HG02588 (cell line): ENCODE measurements around the gene GPANK1.

Source experiments
- ATAC-seq: cut with Tn5 transposase; IDR thresholded peaks from one replicate; pipeline ENCODE4 v1.9.1; 2021; ENCODE audit warnings: mild to moderate bottlenecking, moderate library complexity; ENCODE audit not compliant: unreplicated experiment

The GPANK1 gene

DNA sequence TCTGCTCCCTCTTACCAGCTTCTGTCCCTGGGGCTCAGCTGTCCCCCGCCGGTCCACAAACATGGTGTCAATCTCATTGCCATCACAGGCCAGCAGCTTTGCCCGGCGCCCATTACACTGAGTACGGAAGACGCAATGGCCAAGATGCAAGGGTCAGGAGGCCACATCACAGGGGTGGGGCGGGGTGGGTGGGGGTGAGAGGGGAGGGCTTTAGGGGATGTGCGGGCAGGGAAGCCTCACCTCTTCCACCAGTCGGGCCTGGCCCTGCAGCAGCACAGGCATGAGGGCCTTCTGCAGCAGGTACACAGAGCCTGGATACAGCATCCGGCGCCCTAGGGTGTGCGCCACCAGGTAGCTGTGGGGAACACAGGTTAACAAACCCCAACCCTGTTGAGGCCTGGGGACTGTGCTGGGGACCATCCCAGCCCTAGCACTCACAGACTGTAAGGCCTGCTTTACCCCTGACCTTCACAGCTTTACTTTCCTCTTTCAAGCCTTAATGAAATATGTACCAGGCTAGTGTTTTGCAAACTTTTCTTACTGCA is 26.8 kb upstream of the GPANK1 start:
- no peak for ATAC-seq

DNA sequence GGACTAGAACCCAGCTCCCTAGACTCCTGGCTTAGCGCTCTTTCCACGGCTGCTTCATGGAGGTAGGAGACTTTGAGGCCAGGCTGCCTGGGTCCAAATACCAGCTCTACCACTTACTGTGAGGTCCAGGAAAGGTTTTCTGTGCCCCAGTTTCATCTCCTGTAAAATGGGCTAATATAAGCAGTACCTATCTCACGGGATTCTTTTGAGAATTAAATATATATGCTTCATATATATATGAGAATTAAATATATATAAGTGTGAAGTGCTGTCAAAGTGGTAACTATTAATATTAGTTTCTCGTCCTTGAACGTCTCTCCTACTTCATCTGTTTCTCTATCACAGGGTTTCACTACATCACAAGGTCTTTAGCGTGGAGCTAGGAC is 26.3 kb upstream of the GPANK1 start:
- ATAC-seq: no peak

DNA sequence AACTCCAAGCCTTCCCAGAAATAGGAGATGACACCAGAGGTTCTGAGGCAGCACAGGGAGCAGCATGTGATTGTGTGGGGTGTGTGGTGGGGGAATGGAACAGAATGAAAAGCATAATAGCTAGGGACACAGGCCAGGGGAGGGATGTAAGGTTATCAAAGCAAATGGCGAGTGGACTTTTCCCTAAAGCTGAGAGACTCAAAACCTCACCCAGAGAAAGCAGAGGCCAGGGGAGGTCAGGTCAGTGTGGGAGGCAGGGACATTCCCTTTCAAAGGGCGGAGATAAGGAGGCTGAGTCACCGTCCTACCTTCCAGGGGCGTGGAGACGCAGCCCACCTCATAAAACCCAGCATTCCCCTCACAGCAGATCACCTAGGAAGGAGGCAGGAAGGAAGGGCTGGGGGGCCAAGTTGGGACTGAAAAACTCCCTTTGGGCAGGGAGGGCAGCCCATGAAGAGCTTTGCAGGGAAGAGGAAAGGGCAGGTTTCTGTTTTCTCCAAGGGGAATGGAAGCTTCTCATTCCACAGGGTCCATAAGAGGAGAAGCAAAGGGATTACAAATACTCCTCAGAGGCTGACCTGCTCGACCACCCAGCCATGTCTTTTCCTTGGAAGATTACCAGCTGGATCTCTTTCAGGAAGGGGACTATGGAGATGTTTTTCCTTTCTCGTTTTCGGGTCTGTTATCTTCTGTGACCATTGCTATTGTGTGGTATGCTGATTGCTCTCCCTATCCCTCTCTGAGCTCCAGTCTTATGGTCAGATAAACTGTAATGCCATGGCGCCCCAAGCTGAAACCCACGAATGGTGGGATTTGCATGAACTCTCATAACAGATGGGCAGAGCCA is 25.7 kb upstream of the GPANK1 start:
- no peak for ATAC-seq

- ATAC-seq: no peak
Measured at GRCh38 chr6:31689249-31690110, 24.7 kb upstream of the GPANK1 start.

DNA sequence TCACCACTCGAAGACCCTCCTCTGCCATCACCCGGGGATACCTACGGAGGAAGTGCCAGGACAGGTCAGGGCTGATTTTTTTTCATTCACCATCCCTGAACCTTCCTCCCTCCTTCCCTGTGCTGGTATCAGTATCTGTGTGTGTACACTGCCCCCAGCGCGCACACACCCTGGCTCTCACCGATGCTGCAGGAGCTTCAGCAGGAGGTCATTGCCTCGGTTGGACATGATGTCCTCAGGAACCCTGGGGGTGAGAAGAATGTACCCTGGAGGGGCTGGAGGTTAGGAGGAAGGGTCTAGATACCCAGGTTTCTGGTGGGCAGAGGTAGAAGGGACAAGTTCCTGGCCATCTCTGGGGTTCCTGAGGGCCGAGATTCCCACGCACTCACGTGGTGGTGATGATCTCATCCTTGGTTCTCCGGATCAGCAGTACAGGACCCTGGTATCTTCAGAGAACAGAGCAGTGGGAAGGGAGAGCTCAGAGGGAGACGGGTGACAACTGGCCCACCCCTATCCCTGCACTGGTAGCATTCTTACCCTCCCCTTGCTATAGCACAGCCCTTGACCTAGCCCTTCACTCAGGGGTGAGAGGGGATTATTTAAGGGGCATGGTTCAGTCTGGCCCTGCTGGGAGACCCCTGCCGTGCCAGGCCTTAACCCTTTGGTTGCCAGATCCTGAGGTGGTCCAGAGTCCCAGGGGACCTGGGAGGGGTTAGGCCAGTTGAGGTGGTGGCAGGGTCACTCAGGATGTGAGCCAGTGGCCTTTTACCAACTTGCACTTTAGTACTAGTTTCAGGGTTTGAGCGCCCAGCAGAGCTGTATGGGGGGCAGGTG is 23.3 kb upstream of the GPANK1 start:
- no peak for ATAC-seq

- ATAC-seq: no peak
Measured at GRCh38 chr6:31687321-31687720, 22.5 kb upstream of the GPANK1 start.

DNA sequence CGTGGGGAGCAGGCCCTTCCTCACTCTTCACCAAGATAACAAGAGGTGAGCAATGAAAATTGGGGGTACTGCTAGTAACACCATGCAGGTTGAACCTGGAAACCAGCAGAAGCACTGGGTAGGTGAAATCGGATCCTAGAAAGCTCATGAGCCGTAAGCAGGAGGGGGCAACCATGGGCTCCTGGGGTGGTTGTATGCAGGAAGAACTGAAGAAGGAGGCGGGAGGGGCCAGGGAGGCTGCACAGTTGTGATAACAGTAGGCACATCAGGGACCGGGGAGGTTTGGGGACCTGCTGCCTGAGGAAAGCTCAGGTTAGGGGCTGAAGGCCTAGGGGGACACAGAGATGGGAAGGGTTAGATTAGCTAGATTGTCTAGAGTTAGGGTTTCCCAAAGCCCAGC is 21.7 kb upstream of the GPANK1 start:
- no peak for ATAC-seq

GRCh38 chr6:31683591-31683990 is 18.8 kb upstream of the GPANK1 start:
- ATAC-seq: no peak

GRCh38 chr6:31681135-31681671 is 16.4 kb upstream of the GPANK1 start:
- no peak for ATAC-seq

- no peak for ATAC-seq
Measured at GRCh38 chr6:31680226-31681134, 15.7 kb upstream of the GPANK1 start, which contains the start of gene LY6G5C. Gene LY6G5C (minus strand): TSS chr6:31681067. CDS start chr6:31680373, 694 bp downstream.

GRCh38 chr6:31677955-31678354 is 13.2 kb upstream of the GPANK1 start:
- ATAC-seq: no peak

- no peak for ATAC-seq
Measured at GRCh38 chr6:31676904-31677303, 12.1 kb upstream of the GPANK1 start.

DNA sequence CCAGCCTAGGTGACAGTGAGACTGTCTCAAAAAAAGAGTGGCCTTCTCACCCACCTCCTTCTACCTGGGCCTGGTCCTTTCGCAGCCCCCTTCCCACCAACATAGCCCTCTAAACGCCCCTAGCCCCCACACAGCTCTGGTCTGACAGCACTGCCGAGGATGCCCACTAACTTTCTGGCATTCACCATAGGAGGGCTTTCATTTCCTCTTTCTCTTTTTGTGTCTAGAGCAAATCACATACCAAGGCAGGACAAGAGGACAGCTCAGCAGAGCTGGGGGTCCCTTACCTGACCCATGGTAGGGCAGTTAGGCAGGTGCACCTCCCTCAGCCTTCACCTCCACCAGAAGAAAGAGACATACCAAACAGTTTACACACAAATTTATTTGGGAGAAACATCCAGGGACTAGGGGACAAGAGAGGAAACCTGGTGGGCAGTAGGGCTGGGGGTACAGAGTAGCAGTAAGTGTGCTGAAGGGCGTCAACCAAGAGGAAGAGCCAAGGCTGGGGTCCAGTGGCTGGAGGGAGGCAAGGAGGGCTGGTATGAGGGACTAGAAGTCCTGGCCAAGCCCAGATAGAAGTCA is 11.6 kb upstream of the GPANK1 start:
- ATAC-seq: no peak

- ATAC-seq: no peak
Measured at GRCh38 chr6:31669676-31670075, 4.9 kb upstream of the GPANK1 start, which contains the start of gene LY6G5B. Gene LY6G5B (plus strand): TSS chr6:31669976. CDS start chr6:31670951, 975 bp downstream.

- ATAC-seq: no peak
Measured at GRCh38 chr6:31666337-31666965, 1.7 kb upstream of the GPANK1 start.

DNA sequence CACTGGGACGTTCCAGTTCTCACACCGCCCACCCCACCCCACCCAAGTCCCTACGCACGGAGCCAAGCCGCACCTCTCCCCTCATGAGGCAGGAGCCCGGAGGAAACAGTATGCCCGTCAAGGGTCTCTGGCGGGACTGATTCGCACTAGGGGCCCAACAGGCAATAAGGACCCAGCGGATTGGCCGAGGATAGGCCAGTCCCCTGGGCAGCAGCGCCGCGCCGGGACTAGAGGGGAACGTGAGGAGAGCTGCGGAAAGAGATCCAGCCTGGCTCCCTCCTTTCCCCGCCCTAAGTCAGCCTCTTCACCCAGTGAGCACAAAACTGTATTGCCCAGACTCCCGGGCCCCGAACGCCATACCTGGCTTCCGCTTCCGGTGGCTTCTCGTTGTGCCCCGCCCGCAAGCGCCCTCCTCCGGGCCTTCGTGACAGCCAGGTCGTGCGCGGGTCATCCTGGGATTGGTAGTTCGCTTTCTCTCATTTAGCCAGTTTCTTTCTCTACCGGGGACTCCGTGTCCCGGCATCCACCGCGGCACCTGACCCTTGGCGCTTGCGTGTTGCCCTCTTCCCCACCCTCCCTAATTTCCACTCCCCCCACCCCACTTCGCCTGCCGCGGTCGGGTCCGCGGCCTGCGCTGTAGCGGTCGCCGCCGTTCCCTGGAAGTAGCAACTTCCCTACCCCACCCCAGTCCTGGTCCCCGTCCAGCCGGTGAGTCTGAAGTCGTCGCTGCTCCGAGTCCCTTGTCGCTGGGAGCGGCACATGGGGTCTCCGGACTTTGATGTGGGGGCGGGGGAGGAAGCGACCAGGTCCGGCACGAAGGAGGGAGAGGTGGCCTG is 922 bp upstream of the GPANK1 start, which contains the start of gene CSNK2B:
TSS of gene CSNK2B (plus strand) at position 580 of the 836 bp plus-strand sequence. CDS start 752 bp downstream, outside the sequence.
- peak; percentile 67 for ATAC-seq
